ENCODE measurements around the gene ATRN. TPM values are rescaled to one million over a fixed set of nuclear protein-coding genes. Genes with fewer than 3 reads are reported as not detected.
"Not testable (repeated sequence)": the region's sequence is repeated elsewhere in the genome, so short reads cannot be mapped to it uniquely, and the experiment has no call there.

Gene ATRN
- total RNA-seq, 2 experiments from 2014 or later = 10.9 to 11.6 TPM

- ChIA-PET CTCF (interaction anchor here (0.6 kb wide), 1 partner anchor 58 kb away, joined by 3 read pairs; no protein-coding TSS in a partner anchor), POLR2A (no interaction called here)
Measured at GRCh38 chr20:3464166-3464565, 6.7 kb upstream of the ATRN start.

GRCh38 chr20:3465301-3465700, 5.5 kb upstream of the ATRN start:
- ChIA-PET CTCF (no interaction called here), POLR2A (no interaction called here)

GRCh38 chr20:3470208-3470626, 601 bp upstream of the ATRN start:
- CTCF ChIA-PET = no interaction called here
- POLR2A ChIA-PET = interaction anchor here (1.0 kb wide), 1 partner anchor 62 kb away, joined by 4 read pairs; no protein-coding TSS in a partner anchor

- CTCF ChIA-PET = interaction anchor here (1.0 kb wide), 1 partner anchor 92 kb away, joined by 3 read pairs; no protein-coding TSS in a partner anchor
- POLR2A ChIA-PET = no interaction called here
Measured at GRCh38 chr20:3471397-3472021, 691 bp downstream of the ATRN start.

- CTCF ChIA-PET = interaction anchor here (1.0 kb wide), 1 partner anchor 91 kb away, joined by 3 read pairs; no protein-coding TSS in a partner anchor
Measured at GRCh38 chr20:3472105-3472504, 1.3 kb downstream of the ATRN start.

GRCh38 chr20:3473324-3473723, 2.5 kb downstream of the ATRN start:
- ChIA-PET CTCF (interaction anchor here (1.2 kb wide), 1 partner anchor 88 kb away, joined by 3 read pairs; no protein-coding TSS in a partner anchor), POLR2A (interaction anchor here (0.6 kb wide), 1 partner anchor 335 kb away, joined by 4 read pairs; no protein-coding TSS in a partner anchor)

More at GRCh38 chr20:3472105-3472504, 1.3 kb downstream of the ATRN start:
- POLR2A ChIA-PET = no interaction called here

GRCh38 chr20:3473944-3474343, 3.1 kb downstream of the ATRN start:
- CTCF ChIA-PET = interaction anchor here (1.2 kb wide), 1 partner anchor 88 kb away, joined by 3 read pairs; no protein-coding TSS in a partner anchor
- POLR2A ChIA-PET = interaction anchor here (0.5 kb wide), 2 partner anchors 486 to 1043 kb away, joined by 3 to 5 read pairs; no protein-coding TSS in a partner anchor

- POLR2A ChIA-PET, CTCF ChIA-PET: not testable (repeated sequence)
Measured at GRCh38 chr20:3477003-3477860, 6.4 kb downstream of the ATRN start.

- POLR2A ChIA-PET = no interaction called here
- CTCF ChIA-PET = no interaction called here
Measured at GRCh38 chr20:3477861-3478544, 7.2 kb downstream of the ATRN start.

GRCh38 chr20:3479025-3479424, 8.2 kb downstream of the ATRN start:
- ChIA-PET CTCF (no interaction called here), POLR2A (no interaction called here)

GRCh38 chr20:3479759-3480615, 9.2 kb downstream of the ATRN start:
- CTCF ChIA-PET = no interaction called here

GRCh38 chr20:3483309-3483708, 12.5 kb downstream of the ATRN start:
- CTCF ChIA-PET = no interaction called here
- POLR2A ChIA-PET = no interaction called here

More at GRCh38 chr20:3479759-3480615, 9.2 kb downstream of the ATRN start:
- POLR2A ChIA-PET = no interaction called here

- ChIA-PET POLR2A (interaction anchor here (0.6 kb wide), 1 partner anchor 296 kb away, joined by 3 read pairs; no protein-coding TSS in a partner anchor), CTCF (no interaction called here)
Measured at GRCh38 chr20:3483784-3484183, 13.0 kb downstream of the ATRN start.

- ChIA-PET POLR2A (no interaction called here), CTCF (no interaction called here)
Measured at GRCh38 chr20:3485913-3486312, 15.1 kb downstream of the ATRN start.

GRCh38 chr20:3486850-3487249, 16.0 kb downstream of the ATRN start:
- CTCF ChIA-PET = no interaction called here
- POLR2A ChIA-PET = no interaction called here

GRCh38 chr20:3492669-3493068, 21.9 kb downstream of the ATRN start:
- CTCF ChIA-PET = interaction anchor here (0.7 kb wide), 1 partner anchor 70 kb away, joined by 3 read pairs; no protein-coding TSS in a partner anchor
- POLR2A ChIA-PET = interaction anchor here (0.7 kb wide), 1 partner anchor 132 kb away, joined by 3 read pairs; no protein-coding TSS in a partner anchor

GRCh38 chr20:3494218-3494617, 23.4 kb downstream of the ATRN start:
- ChIA-PET CTCF (no interaction called here), POLR2A (no interaction called here)

- ChIA-PET CTCF (no interaction called here), POLR2A (no interaction called here)
Measured at GRCh38 chr20:3502878-3503277, 32.1 kb downstream of the ATRN start.

- POLR2A ChIA-PET = no interaction called here
Measured at GRCh38 chr20:3505148-3505547, 34.3 kb downstream of the ATRN start.

More at GRCh38 chr20:3505148-3505547, 34.3 kb downstream of the ATRN start:
- CTCF ChIA-PET = no interaction called here
